SK-N-SH (cell line): ENCODE results near the gene GP1BA. TPM values are rescaled to one million over a fixed set of nuclear protein-coding genes. Genes with fewer than 3 reads are reported as not detected.

Experiments used
- CTCF ChIA-PET: fragments of 300-600, 350-600 bp; formaldehyde crosslinking; extraction: SDS; loops from one replicate; lab custom pipeline; 2021; lab: Yijun Ruan, JAX
- POLR2A ChIA-PET: fragments of 350-600 bp; sonication (Branson Sonifier 250); formaldehyde crosslinking; extraction: SDS; loops from one replicate; lab custom pipeline; 2020; ENCODE audit warnings: antibody characterized with exemption, inconsistent platforms; lab: Yijun Ruan, JAX
- DNase-seq: peaks from one replicate; pipeline ENCODE4 v3.0.0; 2012
- H2AFZ ChIP-seq: fragments of 200-600 bp; sonication (generic); 2 replicates; pipeline ENCODE4 v1.8.1; 2016; ENCODE audit warnings: antibody characterized with exemption, mild to moderate bottlenecking, low read depth
- H3F3A ChIP-seq: fragments of 200-600 bp; sonication (generic); replicated peaks from 2 replicates; pipeline ENCODE3; 2016; ENCODE audit warnings: antibody characterized with exemption, mild to moderate bottlenecking; ENCODE audit not compliant: insufficient read depth
- H3K27ac ChIP-seq, 2 experiments: fragments of 200-500 bp in 1 of 2; fragments of 200-600 bp in 1 of 2; sonication (Bioruptor generic) in 1 of 2; sonication (generic), shearing (Covaris generic) in 1 of 2; 2 replicates each; pipeline versions ENCODE4 v1.5.1 to v1.6.1; 2014 to 2016; ENCODE audit warnings: low read depth in 2 of 2, inconsistent platforms in 1 of 2, low read length in 1 of 2, mild to moderate bottlenecking in 1 of 2, mixed read lengths in 1 of 2
- H3K27me3 ChIP-seq: fragments of 200-600 bp; sonication (generic), shearing (Covaris generic); 2 replicates; pipeline ENCODE4 v1.6.1; 2016; ENCODE audit warnings: mixed run types; ENCODE audit not compliant: insufficient read depth
- H3K36me3 ChIP-seq, 2 experiments: fragments of 200-500 bp in 1 of 2; fragments of 200-600 bp in 1 of 2; sonication (Bioruptor generic) in 1 of 2; sonication (generic) in 1 of 2; replicated peaks in 1 of 2; 2 replicates each; pipeline versions ENCODE3 to v1.5.1; 2014 to 2016; ENCODE audit warnings: low read length in 1 of 2, mild to moderate bottlenecking in 1 of 2; ENCODE audit not compliant: insufficient read depth in 2 of 2, control insufficient read depth in 1 of 2
- H3K4me1 ChIP-seq, 2 experiments: fragments of 200-500 bp in 1 of 2; fragments of 200-600 bp in 1 of 2; sonication (Bioruptor generic) in 1 of 2; sonication (generic), shearing (Covaris generic) in 1 of 2; 2 replicates each; pipeline versions ENCODE4 v1.5.1 to v1.6.1; 2014 to 2016; ENCODE audit warnings: low read depth in 1 of 2, low read length in 1 of 2, mixed run types in 1 of 2; ENCODE audit not compliant: insufficient read depth in 2 of 2, control insufficient read depth in 1 of 2
- H3K4me2 ChIP-seq: fragments of 200-600 bp; sonication (generic), shearing (Covaris generic); 2 replicates; pipeline ENCODE4 v1.6.1; 2017; ENCODE audit warnings: mixed run types
- H3K4me3 ChIP-seq, 2 experiments: fragments of 200-500 bp in 1 of 2; fragments of 200-600 bp in 1 of 2; sonication (Bioruptor generic) in 1 of 2; sonication (generic), shearing (Covaris generic) in 1 of 2; 2 replicates each; pipeline versions ENCODE4 v1.5.1 to v1.8.1; 2014 to 2016; ENCODE audit warnings: low read depth in 2 of 2, inconsistent platforms in 1 of 2, low read length in 1 of 2, mild to moderate bottlenecking in 1 of 2, mixed read lengths in 1 of 2, moderate library complexity in 1 of 2
- H3K79me2 ChIP-seq: fragments of 200-600 bp; sonication (generic); 2 replicates; pipeline ENCODE4 v1.8.1; 2017; ENCODE audit warnings: mild to moderate bottlenecking; ENCODE audit not compliant: insufficient read depth
- H3K9ac ChIP-seq: fragments of 200-600 bp; sonication (generic); 2 replicates; pipeline ENCODE4 v1.6.1; 2017; ENCODE audit warnings: mixed run types
- H3K9me2 ChIP-seq: fragments of 200-600 bp; sonication (generic); 2 replicates; pipeline ENCODE4 v1.6.1; 2017; ENCODE audit warnings: mixed run types
- H3K9me3 ChIP-seq: fragments of 200-600 bp; sonication (generic); 2 replicates; pipeline ENCODE4 v1.6.1; 2017; ENCODE audit warnings: mixed run types, mild to moderate bottlenecking, moderate library complexity
- H4K20me1 ChIP-seq: fragments of 200-600 bp; sonication (generic); 2 replicates; pipeline ENCODE4 v1.6.1; 2017; ENCODE audit warnings: mild to moderate bottlenecking, mixed run types; ENCODE audit not compliant: insufficient read depth
- CHD2 ChIP-seq: fragments of 150-350 bp; IDR thresholded peaks from 2 replicates; pipeline ENCODE4 v1.6.1; 2018; ENCODE audit warnings: low read length; ENCODE audit not compliant: partially characterized antibody
- EP300 ChIP-seq, 2 experiments: IDR thresholded peaks; 2 replicates each; pipeline versions ENCODE4 v1.4.0 to v1.6.1; 2012; ENCODE audit warnings: borderline replicate concordance in 1 of 2, low read depth in 1 of 2, low read length in 1 of 2
- EZH2phosphoT487 ChIP-seq: fragments of 200-600 bp; sonication (generic); IDR thresholded peaks from 2 replicates; pipeline ENCODE4 v1.6.1; 2017; ENCODE audit warnings: low read depth, mixed run types, mild to moderate bottlenecking, antibody characterized with exemption, moderate library complexity, borderline replicate concordance
- FOSL2 ChIP-seq: IDR thresholded peaks from 2 replicates; pipeline ENCODE4 v1.4.0; 2012; ENCODE audit warnings: low read depth, mild to moderate bottlenecking, moderate library complexity, borderline replicate concordance
- FOXJ3 ChIP-seq: sonication (generic); formaldehyde crosslinking; IDR thresholded peaks from 2 replicates; pipeline ENCODE4 v1.5.1; 2020; ENCODE audit warnings: mild to moderate bottlenecking, missing genetic modification reagents
- GABPA ChIP-seq: IDR thresholded peaks from 2 replicates; pipeline ENCODE4 v1.4.0; 2012; ENCODE audit warnings: low read depth, mild to moderate bottlenecking
- GATA2 ChIP-seq: sonication (generic); formaldehyde crosslinking; IDR thresholded peaks from 2 replicates; pipeline ENCODE4 v1.5.0; 2020; ENCODE audit warnings: mild to moderate bottlenecking, missing genetic modification reagents
- MEF2A ChIP-seq: IDR thresholded peaks from 2 replicates; pipeline ENCODE4 v1.4.0; 2012; ENCODE audit warnings: low read depth, borderline replicate concordance
- MXI1 ChIP-seq: IDR thresholded peaks from 2 replicates; pipeline ENCODE4 v1.6.1; 2012; ENCODE audit warnings: mild to moderate bottlenecking, low read depth, low read length, improper control_type of control experiment
- NRF1 ChIP-seq: IDR thresholded peaks from 2 replicates; pipeline ENCODE4 v1.6.1; 2012; ENCODE audit warnings: low read depth, mild to moderate bottlenecking, low read length
- RXRA ChIP-seq: IDR thresholded peaks from 2 replicates; pipeline ENCODE4 v1.4.0; 2012; ENCODE audit warnings: low read depth, mild to moderate bottlenecking, borderline replicate concordance
- SMC3 ChIP-seq: IDR thresholded peaks from 2 replicates; pipeline ENCODE4 v1.6.1; 2012; ENCODE audit warnings: low read depth, low read length, improper control_type of control experiment
- TAF1 ChIP-seq: IDR thresholded peaks from 2 replicates; pipeline ENCODE4 v1.6.1; 2012; ENCODE audit warnings: low read depth, mild to moderate bottlenecking, low read length, moderate library complexity, borderline replicate concordance
- TCF12 ChIP-seq: IDR thresholded peaks from 2 replicates; pipeline ENCODE4 v1.4.0; 2012
- WGBS: methylation state at CpG from one replicate; pipeline ENCODE4 v1.1.6; 2017; ENCODE audit warnings: low lambda C conversion rate; 5-methylcytosine and 5-hydroxymethylcytosine counted together
- polyA plus RNA-seq, 3 experiments: library from polyadenylated mRNA; depleted of rRNA; stranded (reverse); fragments of >200 nt; gene quantifications; 2 replicates each; pipeline ENCODE4 v1.2.3, GENCODE V29; 2012
- TF ChIP-seq, protein P1 (sequence below): IDR thresholded peaks from 2 replicates; pipeline ENCODE4 v1.4.0; 2012; ENCODE audit warnings: low read depth, borderline replicate concordance
- TF ChIP-seq, protein P2 (sequence below): IDR thresholded peaks from 2 replicates; pipeline ENCODE4 v1.4.0; 2012; ENCODE audit warnings: low read depth, borderline replicate concordance
- TF ChIP-seq, protein P3 (sequence below): IDR thresholded peaks from 2 replicates; pipeline ENCODE4; 2012
- TF ChIP-seq, protein P4 (sequence below): fragments of 150-350 bp; IDR thresholded peaks from 2 replicates; pipeline ENCODE4 v1.6.1; 2016; ENCODE audit warnings: mild to moderate bottlenecking, low read depth, low read length

Gene GP1BA
- polyA plus RNA-seq, 1 of the 3 experiments (the other 2 are of a cell fraction): not detected

DNA sequence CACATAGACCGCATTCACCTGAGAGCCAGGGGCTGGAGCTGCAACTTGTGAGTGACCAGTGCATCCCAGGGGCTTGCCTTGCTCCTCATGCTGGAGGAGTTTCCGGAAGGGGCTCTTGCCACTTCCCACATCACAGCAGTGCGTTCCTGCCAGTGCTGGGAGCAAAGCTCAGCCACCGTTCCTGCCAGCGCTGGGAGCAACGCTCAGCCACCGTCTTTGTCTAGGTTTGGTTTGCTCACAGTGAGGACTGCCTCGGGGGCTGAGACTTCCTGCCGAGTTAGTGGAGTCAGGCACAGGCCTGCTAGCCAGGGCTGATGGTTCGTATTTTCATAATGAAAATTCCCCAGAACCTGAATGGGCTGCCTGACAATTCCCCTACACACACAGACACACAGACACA lies 23.8 kb upstream of the GP1BA start:
- CTCF ChIA-PET: interaction anchor here (0.6 to 3.0 kb wide), 40 partner anchors 9 to 311 kb away, joined by 3 to 35 read pairs (median 5); partner anchors contain the start of genes C17orf107, CAMTA2, ENO3 and PLD2
- TF ChIP-seq MEF2A: no peak
- no peak for TF ChIP-seq TAF1
- peak; percentile 45 for DNase-seq
- H4K20me1 ChIP-seq: no peaks in the 10 kb centered on the region
- no peaks in the 10 kb centered on the region for H3K9me2 ChIP-seq
- peaks cover 0 to 13% of the 10 kb centered on the region in 2 experiments; a peak in 1 of 4 replicates for H3K4me1 ChIP-seq
- 75% methylated on average over 10 of the region's 10 CpGs for WGBS
- no peak overlapping the region for H2AFZ ChIP-seq
- POLR2A ChIA-PET: interaction anchor here (1.0 to 1.7 kb wide), 5 partner anchors 11 to 62 kb away, joined by 3 to 18 read pairs (median 5); partner anchors contain the start of genes RNF167, SLC25A11 and SPAG7
- H3K27ac ChIP-seq: peak overlapping the region in 1 of 2 experiments; percentile 1; a peak in 1 of 4 replicates
- no peaks in the 10 kb centered on the region for H3K27me3 ChIP-seq
- peaks cover 3% of the 10 kb centered on the region for H3F3A ChIP-seq
- H3K79me2 ChIP-seq: no peaks in the 10 kb centered on the region
- no peak overlapping the region for H3K4me2 ChIP-seq
- no peaks in the 10 kb centered on the region for H3K9me3 ChIP-seq
- H3K36me3 ChIP-seq: no peaks in the 10 kb centered on the region
- H3K4me3 ChIP-seq: no peak overlapping the region
- H3K9ac ChIP-seq: no peak overlapping the region

DNA sequence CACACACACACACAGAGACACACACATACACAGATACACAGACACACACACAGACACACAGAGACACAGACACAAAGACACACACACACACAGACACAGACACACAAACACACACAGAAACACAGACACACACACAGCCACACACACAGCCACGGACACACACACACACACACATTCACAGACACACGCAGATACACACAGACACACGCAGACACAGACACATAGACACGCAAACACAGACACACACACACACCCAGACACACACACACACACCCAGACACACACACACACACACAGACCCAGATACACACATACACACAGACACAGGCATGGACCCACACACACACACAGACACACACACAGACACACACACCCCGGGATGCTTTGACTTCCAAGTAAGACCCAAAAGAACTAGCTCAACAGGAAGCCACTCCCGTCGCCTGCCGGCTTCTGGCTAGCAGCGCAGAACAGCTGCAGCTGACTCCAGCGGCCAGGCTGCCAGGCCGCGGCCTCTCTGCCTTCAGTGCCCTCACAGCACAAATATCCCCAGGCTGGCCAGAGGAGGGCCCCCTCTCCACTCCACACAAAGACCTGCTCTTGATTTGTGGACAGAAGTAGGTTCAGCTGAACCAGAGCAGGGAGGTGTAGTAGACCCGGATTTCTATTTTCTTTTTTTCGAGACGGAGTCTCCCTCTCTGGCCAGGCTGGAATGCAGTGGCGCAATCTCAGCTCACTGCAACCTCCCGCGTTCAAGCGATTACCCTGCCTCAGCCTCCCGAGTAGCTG lies 23.2 kb upstream of the GP1BA start:
- 42% methylated on average over 19 of the region's 20 CpGs for WGBS
- Histone ChIP-seq H3K9ac (no peak overlapping the region), H2AFZ (peak overlapping the region; percentile 37; the same call in 1 of the 2 replicates), H3F3A (peaks cover 3% of the 10 kb centered on the region), H3K4me2 (no peak overlapping the region), H3K79me2 (no peaks in the 10 kb centered on the region), H3K4me3 (peak overlapping the region in 1 of 2 experiments; percentile 11; a peak in 1 of 4 replicates), H3K9me3 (no peaks in the 10 kb centered on the region), H3K4me1 (peaks cover 0 to 11% of the 10 kb centered on the region in 2 experiments; a peak in 1 of 4 replicates), H3K36me3 (no peaks in the 10 kb centered on the region), H4K20me1 (no peaks in the 10 kb centered on the region), H3K9me2 (no peaks in the 10 kb centered on the region), H3K27ac (peak overlapping the region in 1 of 2 experiments; percentile 0; a peak in 1 of 4 replicates), H3K27me3 (no peaks in the 10 kb centered on the region)
- POLR2A ChIA-PET: interaction anchor here (0.7 to 1.7 kb wide), 7 partner anchors 11 to 202 kb away, joined by 3 to 18 read pairs (median 3); partner anchors contain the start of genes RNF167, SLC25A11 and SPAG7
- DNase-seq: peak; percentile 91
- CTCF ChIA-PET: interaction anchor here (0.6 to 3.0 kb wide), 50 partner anchors 9 to 312 kb away, joined by 3 to 35 read pairs (median 4); partner anchors contain the start of genes C17orf107, CAMTA2, ENO3 and PFN1
- TF ChIP-seq CHD2 (no peak), RXRA (no peak), GATA2 (CRISPR knock-in tag) (no peak), FOSL2 (no peak), MEF2A (no peak), GABPA (no peak), SMC3 (peak; percentile 87), EP300 (IDR thresholded peaks at IDR 0.05; ENCODE audit: borderline replicate concordance in 1 of 2, low read depth in 1 of 2, low read length in 1 of 2) (no peak), TCF12 (no peak), MXI1 (peak; percentile 60; the same call in 1 of the 2 replicates), EZH2phosphoT487 (no peak), NRF1 (no peak), FOXJ3 (CRISPR knock-in tag) (peak; percentile 11; the same call in 1 of the 2 replicates)
- TF ChIP-seq, protein P1, sequence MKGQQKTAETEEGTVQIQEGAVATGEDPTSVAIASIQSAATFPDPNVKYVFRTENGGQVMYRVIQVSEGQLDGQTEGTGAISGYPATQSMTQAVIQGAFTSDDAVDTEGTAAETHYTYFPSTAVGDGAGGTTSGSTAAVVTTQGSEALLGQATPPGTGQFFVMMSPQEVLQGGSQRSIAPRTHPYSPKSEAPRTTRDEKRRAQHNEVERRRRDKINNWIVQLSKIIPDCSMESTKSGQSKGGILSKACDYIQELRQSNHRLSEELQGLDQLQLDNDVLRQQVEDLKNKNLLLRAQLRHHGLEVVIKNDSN: no peak
- TF ChIP-seq, protein P2, sequence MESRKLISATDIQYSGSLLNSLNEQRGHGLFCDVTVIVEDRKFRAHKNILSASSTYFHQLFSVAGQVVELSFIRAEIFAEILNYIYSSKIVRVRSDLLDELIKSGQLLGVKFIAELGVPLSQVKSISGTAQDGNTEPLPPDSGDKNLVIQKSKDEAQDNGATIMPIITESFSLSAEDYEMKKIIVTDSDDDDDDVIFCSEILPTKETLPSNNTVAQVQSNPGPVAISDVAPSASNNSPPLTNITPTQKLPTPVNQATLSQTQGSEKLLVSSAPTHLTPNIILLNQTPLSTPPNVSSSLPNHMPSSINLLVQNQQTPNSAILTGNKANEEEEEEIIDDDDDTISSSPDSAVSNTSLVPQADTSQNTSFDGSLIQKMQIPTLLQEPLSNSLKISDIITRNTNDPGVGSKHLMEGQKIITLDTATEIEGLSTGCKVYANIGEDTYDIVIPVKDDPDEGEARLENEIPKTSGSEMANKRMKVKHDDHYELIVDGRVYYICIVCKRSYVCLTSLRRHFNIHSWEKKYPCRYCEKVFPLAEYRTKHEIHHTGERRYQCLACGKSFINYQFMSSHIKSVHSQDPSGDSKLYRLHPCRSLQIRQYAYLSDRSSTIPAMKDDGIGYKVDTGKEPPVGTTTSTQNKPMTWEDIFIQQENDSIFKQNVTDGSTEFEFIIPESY: no peak
- TF ChIP-seq, protein P3, sequence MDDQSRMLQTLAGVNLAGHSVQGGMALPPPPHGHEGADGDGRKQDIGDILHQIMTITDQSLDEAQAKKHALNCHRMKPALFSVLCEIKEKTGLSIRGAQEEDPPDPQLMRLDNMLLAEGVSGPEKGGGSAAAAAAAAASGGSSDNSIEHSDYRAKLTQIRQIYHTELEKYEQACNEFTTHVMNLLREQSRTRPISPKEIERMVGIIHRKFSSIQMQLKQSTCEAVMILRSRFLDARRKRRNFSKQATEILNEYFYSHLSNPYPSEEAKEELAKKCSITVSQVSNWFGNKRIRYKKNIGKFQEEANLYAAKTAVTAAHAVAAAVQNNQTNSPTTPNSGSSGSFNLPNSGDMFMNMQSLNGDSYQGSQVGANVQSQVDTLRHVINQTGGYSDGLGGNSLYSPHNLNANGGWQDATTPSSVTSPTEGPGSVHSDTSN: no peak
- TF ChIP-seq, protein P4, sequence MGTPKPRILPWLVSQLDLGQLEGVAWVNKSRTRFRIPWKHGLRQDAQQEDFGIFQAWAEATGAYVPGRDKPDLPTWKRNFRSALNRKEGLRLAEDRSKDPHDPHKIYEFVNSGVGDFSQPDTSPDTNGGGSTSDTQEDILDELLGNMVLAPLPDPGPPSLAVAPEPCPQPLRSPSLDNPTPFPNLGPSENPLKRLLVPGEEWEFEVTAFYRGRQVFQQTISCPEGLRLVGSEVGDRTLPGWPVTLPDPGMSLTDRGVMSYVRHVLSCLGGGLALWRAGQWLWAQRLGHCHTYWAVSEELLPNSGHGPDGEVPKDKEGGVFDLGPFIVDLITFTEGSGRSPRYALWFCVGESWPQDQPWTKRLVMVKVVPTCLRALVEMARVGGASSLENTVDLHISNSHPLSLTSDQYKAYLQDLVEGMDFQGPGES: no peak
